Panc1 (cell line): ENCODE measurements around the gene GLI3. TPM values are rescaled to one million over a fixed set of nuclear protein-coding genes. Genes with fewer than 3 reads are reported as not detected.
A peak's percentile ranks its signal among the peaks of the same experiment; 100 is the strongest.

Source experiments
- ATAC-seq: fragments of 200-7000 bp; cut with Tn5 transposase; 2 replicates; pipeline ENCODE4 v1.9.1; 2020; ENCODE audit warnings: mild to moderate bottlenecking, moderate library complexity
- BruUV-seq: library from RNA; stranded (reverse); fragments of 400-500 nt; replicated peaks from 2 replicates; lab custom pipeline; 2021; lab: Mats Ljungman, UMichigan
- CTCF ChIA-PET: fragments of 300-600 bp; sonication (Branson Sonifier 250); formaldehyde crosslinking; loops from one replicate; lab custom pipeline; 2022; ENCODE audit warnings: antibody characterized with exemption; lab: Charles Lee
- POLR2A ChIA-PET: fragments of 300-600 bp; sonication (Branson Sonifier 250); formaldehyde crosslinking; loops from one replicate; lab custom pipeline; 2022; ENCODE audit warnings: antibody characterized with exemption; lab: Charles Lee
- DNase-seq: peaks from one replicate; pipeline ENCODE4 v3.0.0-alpha.2; 2010; ENCODE audit warnings: low read depth, low spot score
- H3K27ac ChIP-seq: 2 replicates; pipeline ENCODE4 v1.5.1; 2011; ENCODE audit warnings: mild to moderate bottlenecking, low read length, inconsistent platforms
- H3K27me3 ChIP-seq: fragments of 200-500 bp; sonication (Bioruptor generic); 2 replicates; pipeline ENCODE4 v1.6.0; 2014; ENCODE audit warnings: low read length, inconsistent platforms; ENCODE audit not compliant: control insufficient read depth, insufficient read depth
- H3K36me3 ChIP-seq: fragments of 200-500 bp; sonication (Bioruptor generic); 2 replicates; pipeline ENCODE4 v1.5.1; 2014; ENCODE audit warnings: inconsistent platforms, mild to moderate bottlenecking, low read length, moderate library complexity; ENCODE audit not compliant: control insufficient read depth, insufficient read depth
- H3K4me1 ChIP-seq: 2 replicates; pipeline ENCODE4 v1.5.1; 2011; ENCODE audit warnings: inconsistent platforms, mild to moderate bottlenecking, low read length, moderate library complexity; ENCODE audit not compliant: control insufficient read depth, insufficient read depth
- H3K4me3 ChIP-seq, 2 experiments: 2 replicates each; pipeline ENCODE4 v1.5.1; 2011 to 2012; ENCODE audit warnings: low read depth in 2 of 2, low read length in 2 of 2, mild to moderate bottlenecking in 2 of 2, inconsistent platforms in 1 of 2, moderate library complexity in 1 of 2
- H3K9me3 ChIP-seq: fragments of 200-500 bp; sonication (Bioruptor generic); 2 replicates; pipeline ENCODE4 v1.5.1; 2014; ENCODE audit warnings: low read depth, mild to moderate bottlenecking, inconsistent platforms, low read length, moderate library complexity; ENCODE audit not compliant: control insufficient read depth, insufficient read depth
- CTCF ChIP-seq: fragments of 450-650 bp; IDR thresholded peaks from 2 replicates; pipeline ENCODE4 v1.5.1; 2017; ENCODE audit warnings: mild to moderate bottlenecking
- POLR2AphosphoS5 ChIP-seq: IDR thresholded peaks from 2 replicates; pipeline ENCODE4 v1.6.1; 2012; ENCODE audit warnings: mild to moderate bottlenecking, low read depth, low read length, moderate library complexity
- REST ChIP-seq, 2 experiments: IDR thresholded peaks; 2 replicates each; pipeline ENCODE4 v1.6.1; 2011 to 2012; ENCODE audit warnings: low read depth in 2 of 2, control low read depth in 1 of 2, low read length in 1 of 2, mild to moderate bottlenecking in 1 of 2, moderate library complexity in 1 of 2; ENCODE audit not compliant: insufficient read depth in 1 of 2
- SIN3A ChIP-seq: IDR thresholded peaks from 2 replicates; pipeline ENCODE4 v1.6.1; 2012; ENCODE audit warnings: low read depth, mild to moderate bottlenecking, low read length, moderate library complexity, borderline replicate concordance; ENCODE audit not compliant: insufficient read depth
- TCF7L2 ChIP-seq: IDR thresholded peaks from 2 replicates; pipeline ENCODE4 v1.6.1; 2011; ENCODE audit warnings: mild to moderate bottlenecking, low read depth, low read length, inconsistent platforms
- in situ Hi-C: cut with HindIII; loops from 2 replicates; pipeline ENCODE4 v1.10.0; 2016; ENCODE audit warnings: low sequenced_read_pairs, low pct_unique_long_range_greater_than_20kb
- intact Hi-C: fragments of 100-400 bp; cut with micrococcal nuclease; formaldehyde crosslinking; loops from one replicate; pipeline ENCODE4 v1.10.0; 2022; ENCODE audit not compliant: unreplicated experiment
- total RNA-seq: library from RNA; stranded (reverse); gene quantifications from one replicate; pipeline ENCODE4 v1.2.1, GENCODE V29; 2021; ENCODE audit not compliant: unreplicated experiment

The GLI3 gene
- total RNA-seq, 1 experiment from 2014 or later, result 3.7 TPM

DNA sequence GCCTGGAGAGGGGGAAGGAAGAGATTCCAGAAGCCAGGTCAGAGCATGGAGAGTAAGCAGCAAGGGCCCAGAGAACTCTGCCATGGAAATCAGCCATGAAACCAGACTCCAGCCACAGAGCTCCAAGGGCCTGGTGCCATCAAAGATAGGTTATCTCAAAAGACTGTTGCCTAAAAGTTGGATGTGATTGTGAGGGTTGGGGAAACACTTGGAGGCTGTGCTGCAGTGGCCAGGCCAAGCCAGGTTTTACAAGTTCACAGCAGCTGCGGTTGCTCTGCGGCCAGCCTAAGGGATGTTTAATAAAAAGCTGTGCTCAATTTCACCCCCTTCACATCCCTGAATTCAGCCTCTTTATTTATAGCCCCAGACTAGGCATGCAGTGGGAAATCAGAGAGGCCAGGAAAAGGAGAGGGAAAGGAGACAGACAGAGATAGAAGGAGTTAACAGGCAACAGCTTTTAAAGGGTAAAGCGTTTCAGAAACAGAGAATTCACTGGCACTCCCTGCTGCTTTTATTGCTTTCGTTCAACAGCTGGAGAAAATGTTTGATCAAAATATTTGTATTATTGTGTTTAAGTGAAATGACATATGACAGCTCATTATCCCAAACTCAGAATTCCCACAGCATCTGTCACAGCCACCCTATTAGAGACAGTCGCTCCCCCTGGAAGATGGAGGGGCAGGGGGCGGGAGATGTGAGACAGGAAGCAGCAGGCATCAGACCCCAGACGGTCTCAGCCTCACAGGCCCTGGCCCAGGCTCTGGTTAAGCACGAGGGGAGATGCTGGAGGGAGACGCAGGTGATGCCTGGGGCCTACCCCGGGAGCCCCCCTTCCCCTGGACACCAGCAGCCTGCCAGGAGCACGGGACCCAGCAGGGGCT is 140.1 kb downstream of the GLI3 start:
- ChIA-PET CTCF (interaction anchor here (0.6 kb wide), 1 partner anchor 499 kb away, joined by 3 read pairs; no protein-coding TSS in a partner anchor), POLR2A (no interaction called here)
- in situ Hi-C loops (no loop called here), intact Hi-C loops (no loop called here)
- TF ChIP-seq POLR2AphosphoS5 (no peak), CTCF (no peak), REST (IDR thresholded peaks at IDR 0.05; ENCODE audit: insufficient read depth in 1 of 2, low read depth in 2 of 2, low read length in 1 of 2) (no peak)
- ATAC-seq, result peak; percentile 37; the same call in 1 of the 2 replicates
- Histone ChIP-seq H3K27ac (no peak overlapping the region), H3K4me3 (no peak overlapping the region), H3K4me1 (peaks cover 8% of the 10 kb centered on the region), H3K27me3 (no peaks in the 10 kb centered on the region), H3K9me3 (no peaks in the 10 kb centered on the region), H3K36me3 (no peaks in the 10 kb centered on the region)
- no TSS peak for BruUV-seq
- DNase-seq, result no peak

DNA sequence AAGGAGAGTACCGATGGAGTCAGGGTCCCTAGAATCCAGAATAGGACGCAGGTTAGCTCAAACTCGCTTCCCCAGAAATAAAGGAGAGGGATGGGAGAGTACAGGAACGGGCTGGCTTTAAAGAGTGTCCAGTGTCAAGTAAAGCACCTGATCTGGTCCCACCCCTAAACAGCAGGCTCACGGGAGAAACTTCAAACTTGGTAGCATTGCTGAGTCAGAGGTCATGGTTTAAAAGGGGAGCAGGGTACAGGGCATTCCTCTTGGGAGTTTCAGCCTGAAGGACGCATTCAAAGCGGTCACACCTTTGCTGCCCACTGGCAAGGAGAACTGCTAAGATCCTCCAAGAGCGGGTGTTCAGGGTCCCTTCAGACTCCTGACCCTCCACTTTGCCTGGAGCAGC is 140.7 kb downstream of the GLI3 start:
- TF ChIP-seq REST (IDR thresholded peaks at IDR 0.05; ENCODE audit: insufficient read depth in 1 of 2, low read depth in 2 of 2, low read length in 1 of 2) (no peak), CTCF (no peak), SIN3A (no peak), POLR2AphosphoS5 (no peak), TCF7L2 (no peak)
- ChIA-PET POLR2A (interaction anchor here (0.7 kb wide), 1 partner anchor 12 kb away, joined by 3 read pairs; no protein-coding TSS in a partner anchor), CTCF (interaction anchor here (0.6 kb wide), 1 partner anchor 500 kb away, joined by 3 read pairs; no protein-coding TSS in a partner anchor)
- intact Hi-C loops, result no loop called here
- ATAC-seq (no peak), DNase-seq (no peak)
- no TSS peak for BruUV-seq
- H3K27ac ChIP-seq, result no peak overlapping the region
- no peaks in the 10 kb centered on the region for H3K36me3 ChIP-seq
- peaks cover 12% of the 10 kb centered on the region for H3K4me1 ChIP-seq
- no peaks in the 10 kb centered on the region for H3K9me3 ChIP-seq
- no peaks in the 10 kb centered on the region for H3K27me3 ChIP-seq
- in situ Hi-C loops, result no loop called here
- H3K4me3 ChIP-seq, result no peak overlapping the region
